ENCODE results near the gene PKDREJ. TPM values are rescaled to one million over a fixed set of nuclear protein-coding genes. Genes with fewer than 3 reads are reported as not detected.

The PKDREJ gene
- total RNA-seq, 1 donor from 2014 or later = not detected

DNA sequence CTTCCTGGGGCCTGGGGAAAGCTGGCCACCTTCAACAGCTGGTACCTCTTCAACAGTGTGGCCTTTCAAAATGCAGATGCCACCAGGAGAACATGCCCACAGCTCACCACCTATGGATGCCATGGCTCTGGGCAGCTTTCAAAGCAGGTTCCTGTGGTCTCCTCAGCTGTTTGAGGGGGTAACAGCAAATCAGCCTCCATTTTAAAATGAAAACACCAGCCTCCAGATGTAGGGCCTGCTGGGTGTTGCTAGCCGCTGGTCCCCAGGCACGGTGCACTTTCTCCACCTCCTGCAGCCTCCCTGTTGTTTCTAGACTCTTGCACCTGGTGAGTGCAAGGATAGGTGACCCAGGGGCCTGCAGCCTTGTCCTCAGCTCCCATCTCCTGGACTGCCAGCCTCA, 23.1 kb downstream of the PKDREJ start:
- TF ChIP-seq, protein P1, sequence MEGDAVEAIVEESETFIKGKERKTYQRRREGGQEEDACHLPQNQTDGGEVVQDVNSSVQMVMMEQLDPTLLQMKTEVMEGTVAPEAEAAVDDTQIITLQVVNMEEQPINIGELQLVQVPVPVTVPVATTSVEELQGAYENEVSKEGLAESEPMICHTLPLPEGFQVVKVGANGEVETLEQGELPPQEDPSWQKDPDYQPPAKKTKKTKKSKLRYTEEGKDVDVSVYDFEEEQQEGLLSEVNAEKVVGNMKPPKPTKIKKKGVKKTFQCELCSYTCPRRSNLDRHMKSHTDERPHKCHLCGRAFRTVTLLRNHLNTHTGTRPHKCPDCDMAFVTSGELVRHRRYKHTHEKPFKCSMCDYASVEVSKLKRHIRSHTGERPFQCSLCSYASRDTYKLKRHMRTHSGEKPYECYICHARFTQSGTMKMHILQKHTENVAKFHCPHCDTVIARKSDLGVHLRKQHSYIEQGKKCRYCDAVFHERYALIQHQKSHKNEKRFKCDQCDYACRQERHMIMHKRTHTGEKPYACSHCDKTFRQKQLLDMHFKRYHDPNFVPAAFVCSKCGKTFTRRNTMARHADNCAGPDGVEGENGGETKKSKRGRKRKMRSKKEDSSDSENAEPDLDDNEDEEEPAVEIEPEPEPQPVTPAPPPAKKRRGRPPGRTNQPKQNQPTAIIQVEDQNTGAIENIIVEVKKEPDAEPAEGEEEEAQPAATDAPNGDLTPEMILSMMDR (IDR thresholded peaks at IDR 0.05; ENCODE audit: insufficient read depth, low read length, poor library complexity, severe bottlenecking) = no peak
- no peaks in the 10 kb centered on the region for H3K36me3 ChIP-seq (ENCODE audit: control insufficient read depth, insufficient read depth, low read length)
- H3K4me3 ChIP-seq (ENCODE audit: low read depth, low read length) = no peak overlapping the region
- DNase-seq (ENCODE audit: low read depth) = no peak
- H3K27me3 ChIP-seq (ENCODE audit: control insufficient read depth, insufficient read depth, low read length) = no peaks in the 10 kb centered on the region

DNA sequence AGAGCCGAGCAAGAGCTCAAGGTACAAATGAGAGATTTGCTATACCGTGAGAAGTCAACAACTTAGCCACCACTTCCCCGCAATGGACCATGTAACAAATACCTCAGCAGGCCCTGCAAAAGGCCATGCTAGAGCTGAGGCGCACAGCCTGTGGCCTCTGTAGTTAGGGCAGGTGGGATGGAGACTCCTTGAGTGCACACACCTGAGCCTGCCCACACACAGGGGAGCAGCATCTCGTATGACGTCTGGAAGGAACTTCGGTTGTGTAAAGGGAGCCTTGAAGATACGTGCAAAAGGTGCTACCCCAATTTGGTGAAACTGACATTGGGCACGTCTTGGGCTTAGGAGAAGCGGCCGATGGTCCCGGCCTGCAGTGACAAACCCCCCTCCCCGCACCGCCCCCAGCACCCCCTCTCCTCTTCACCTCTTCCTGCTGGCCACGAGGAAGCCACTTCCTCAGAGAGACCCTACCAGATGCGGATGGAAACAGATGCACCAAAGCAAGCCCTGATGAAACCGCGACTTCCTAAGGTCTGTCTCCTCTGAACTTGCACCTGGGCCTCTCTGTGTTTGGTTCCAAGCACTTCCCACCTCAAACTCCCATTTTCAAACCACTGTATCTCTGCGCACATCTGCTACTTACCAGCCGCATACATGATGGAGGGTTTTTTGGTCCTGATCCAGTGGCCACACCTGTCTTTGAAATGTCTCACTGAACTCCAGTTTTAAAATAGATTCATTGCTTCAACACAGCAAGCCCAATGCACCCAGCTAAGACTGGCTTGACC, 23.7 kb downstream of the PKDREJ start:
- Histone ChIP-seq H3K36me3 (ENCODE audit: control insufficient read depth, insufficient read depth, low read length) (no peaks in the 10 kb centered on the region), H3K27me3 (ENCODE audit: control insufficient read depth, insufficient read depth, low read length) (no peaks in the 10 kb centered on the region), H3K4me3 (ENCODE audit: low read depth, low read length) (no peak overlapping the region)
- TF ChIP-seq, protein P1 (IDR thresholded peaks at IDR 0.05; ENCODE audit: insufficient read depth, low read length, poor library complexity, severe bottlenecking) = no peak
- no peak for DNase-seq (ENCODE audit: low read depth)

DNA sequence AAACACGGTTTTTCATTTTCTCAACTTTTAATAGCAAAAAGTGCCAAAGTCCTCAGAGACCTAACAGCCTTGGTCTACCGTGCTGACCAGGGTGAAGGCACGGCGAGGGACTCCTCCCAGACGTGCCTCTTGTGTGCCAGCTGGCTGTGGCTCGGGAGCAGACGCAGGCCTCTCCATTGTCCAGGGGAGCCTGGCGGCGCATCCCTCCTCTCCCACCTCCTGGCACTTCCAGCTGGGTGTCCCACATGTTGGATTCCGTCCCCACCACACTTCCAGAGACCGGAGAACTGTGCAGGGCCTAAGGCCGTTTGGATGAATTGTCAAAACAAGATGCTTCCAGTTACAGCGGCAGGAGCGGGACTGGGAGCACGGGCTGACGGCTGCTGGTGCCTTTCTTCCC, 24.6 kb downstream of the PKDREJ start:
- no peak overlapping the region for H3K4me3 ChIP-seq (ENCODE audit: low read depth, low read length)
- DNase-seq (ENCODE audit: low read depth) = no peak
- no peaks in the 10 kb centered on the region for H3K36me3 ChIP-seq (ENCODE audit: control insufficient read depth, insufficient read depth, low read length)
- TF ChIP-seq, protein P1 (IDR thresholded peaks at IDR 0.05; ENCODE audit: insufficient read depth, low read length, poor library complexity, severe bottlenecking) = no peak
- no peaks in the 10 kb centered on the region for H3K27me3 ChIP-seq (ENCODE audit: control insufficient read depth, insufficient read depth, low read length)

DNA sequence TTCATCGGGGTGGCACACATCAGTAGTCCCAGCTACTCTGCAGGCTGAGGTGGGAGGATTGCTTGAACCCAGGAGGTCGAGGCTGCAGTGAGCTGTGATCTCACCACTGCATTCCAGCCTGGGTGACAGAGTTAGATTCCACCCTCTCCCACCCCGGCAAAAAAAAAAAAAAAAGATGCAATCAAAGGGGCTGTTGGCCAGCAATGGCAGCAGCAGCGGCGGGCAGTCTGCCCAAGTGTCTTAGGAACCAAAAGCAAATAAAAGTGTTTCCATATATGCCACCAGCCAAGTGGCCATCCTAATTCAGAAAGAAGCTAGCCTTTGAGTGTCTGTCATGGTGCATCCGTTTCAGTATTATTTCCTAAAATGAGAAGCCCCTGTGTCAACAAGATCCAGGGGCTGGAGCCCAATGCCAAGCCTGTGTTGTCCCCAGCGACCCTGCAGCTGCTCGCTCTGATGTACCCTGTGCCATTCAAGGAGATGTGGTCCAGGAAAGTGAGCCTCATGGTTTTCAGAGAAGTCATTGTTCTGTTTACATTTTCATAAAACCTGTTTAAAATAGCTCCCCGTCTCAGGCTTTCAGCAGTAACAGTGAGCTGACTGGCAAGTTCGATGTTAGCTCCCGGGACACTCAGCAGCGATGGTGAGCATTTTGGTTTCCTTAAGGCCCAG, 25.6 kb downstream of the PKDREJ start:
- Histone ChIP-seq H3K4me3 (ENCODE audit: low read depth, low read length) (no peak overlapping the region), H3K27me3 (ENCODE audit: control insufficient read depth, insufficient read depth, low read length) (no peaks in the 10 kb centered on the region), H3K36me3 (ENCODE audit: control insufficient read depth, insufficient read depth, low read length) (no peaks in the 10 kb centered on the region)
- DNase-seq (ENCODE audit: low read depth) = no peak
- TF ChIP-seq, protein P1 (IDR thresholded peaks at IDR 0.05; ENCODE audit: insufficient read depth, low read length, poor library complexity, severe bottlenecking) = no peak

DNA sequence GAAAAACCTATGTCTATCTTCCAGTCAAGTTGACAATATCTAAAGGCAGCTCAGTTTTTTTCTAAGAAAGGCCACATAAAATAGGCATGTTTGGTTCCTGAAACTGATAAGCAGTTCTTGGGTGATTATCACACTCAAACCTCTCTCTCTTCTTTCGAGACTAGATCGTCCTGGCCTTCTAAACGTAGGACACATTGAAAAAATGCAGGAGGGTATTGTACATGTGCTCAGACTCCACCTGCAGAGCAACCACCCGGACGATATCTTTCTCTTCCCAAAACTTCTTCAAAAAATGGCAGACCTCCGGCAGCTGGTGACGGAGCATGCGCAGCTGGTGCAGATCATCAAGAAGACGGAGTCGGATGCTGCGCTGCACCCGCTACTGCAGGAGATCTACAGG, 28.2 kb downstream of the PKDREJ start:
- DNase-seq (ENCODE audit: low read depth) = no peak
- TF ChIP-seq, protein P1 (IDR thresholded peaks at IDR 0.05; ENCODE audit: insufficient read depth, low read length, poor library complexity, severe bottlenecking) = no peak
- H3K36me3 ChIP-seq (ENCODE audit: control insufficient read depth, insufficient read depth, low read length) = no peaks in the 10 kb centered on the region

More for the DNA sequence above, 28.2 kb downstream of the PKDREJ start:
- Histone ChIP-seq H3K4me3 (ENCODE audit: low read depth, low read length) (no peak overlapping the region), H3K27me3 (ENCODE audit: control insufficient read depth, insufficient read depth, low read length) (no peaks in the 10 kb centered on the region)

Measured in kidney epithelial cell (primary cell).